Measurements from ENCODE around the gene WDR76.

The WDR76 gene

DNA sequence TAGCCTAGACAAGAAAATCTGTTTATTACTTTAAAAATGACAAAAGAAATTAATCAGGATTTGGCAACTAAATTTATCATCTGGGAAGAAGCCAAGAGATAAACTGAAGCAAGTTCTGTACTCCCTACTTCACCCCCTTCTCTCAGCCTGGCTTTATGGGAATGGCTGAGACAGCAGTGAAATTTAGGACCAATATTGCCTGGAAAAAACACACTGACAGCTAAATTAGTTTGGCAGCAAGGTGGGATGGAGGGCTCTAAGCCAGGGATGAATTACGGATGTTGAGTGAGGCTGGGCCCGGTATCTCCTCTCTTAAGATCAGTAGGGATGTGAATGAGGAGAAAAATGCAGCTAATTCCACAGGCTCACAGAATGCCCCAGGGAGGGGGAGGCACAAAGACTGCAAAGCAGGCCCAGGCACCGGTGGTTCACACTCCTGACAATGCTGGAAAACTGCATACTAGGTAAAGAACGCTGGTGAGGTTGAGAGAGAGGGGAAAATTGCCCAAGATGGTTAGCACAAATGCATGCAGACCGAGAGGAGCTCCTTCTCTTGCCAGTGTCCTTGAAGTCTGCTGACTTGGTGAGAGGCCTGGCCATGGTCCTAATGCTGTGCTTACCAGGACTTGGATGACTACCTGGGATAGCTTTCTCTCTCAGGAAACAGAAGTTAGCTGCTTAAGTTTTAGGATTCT lies 89.0 kb downstream of the WDR76 start:
- DNase-seq: no peak

DNA sequence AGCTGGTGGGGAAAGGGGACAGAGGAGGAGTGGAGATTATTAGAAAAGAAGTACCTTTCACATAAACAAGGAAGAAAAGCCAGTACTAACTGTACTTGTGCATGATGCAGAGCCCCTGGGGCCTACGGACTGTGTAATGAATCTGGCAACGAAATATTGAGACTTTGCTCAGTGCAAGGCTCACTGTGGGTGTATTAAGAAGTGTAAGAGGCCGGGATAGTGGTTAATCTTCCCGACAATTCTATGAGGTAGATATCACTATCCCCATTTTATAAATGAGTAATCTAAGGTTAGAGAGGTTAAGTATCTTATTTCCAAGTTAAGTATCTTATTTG lies 89.5 kb downstream of the WDR76 start:
- no peak for DNase-seq
